Measurements from ENCODE around the gene FOXA1. TPM values are rescaled to one million over a fixed set of nuclear protein-coding genes. Genes with fewer than 3 reads are reported as not detected.

The FOXA1 gene
- total and polyA plus RNA-seq, 9 of the 15 experiments (the other 6 are each of a cell fraction or from before 2014, with no cell fraction given) = 0.20 to 3.0 (median 1.3) TPM

DNA sequence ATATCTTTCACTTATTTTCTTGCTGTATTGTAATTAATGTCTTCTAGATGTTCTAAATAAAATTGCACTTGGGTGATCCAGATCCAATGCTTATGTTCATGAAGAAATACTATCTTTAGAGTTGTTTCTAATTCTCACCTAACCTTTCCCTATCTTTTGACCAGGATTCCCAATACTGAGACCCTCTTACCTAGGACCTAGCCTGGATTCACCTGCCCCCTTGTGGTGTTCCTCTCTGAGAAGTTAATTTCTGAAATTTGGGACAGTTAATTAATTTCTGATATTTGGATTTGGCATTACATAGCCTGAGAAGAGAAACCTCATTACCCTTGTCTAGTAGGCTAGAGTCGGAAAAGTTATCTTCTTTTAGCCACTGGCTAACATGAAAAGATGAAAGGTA is 29.5 kb downstream of the FOXA1 start (continued):
- TF ChIP-seq ADNP (tag; IDR thresholded peaks at IDR 0.05) = no peak
- TF ChIP-seq ATF7 (IDR thresholded peaks at IDR 0.05) = no peak
- no peak for TF ChIP-seq SRF (CRISPR knock-in tag; IDR thresholded peaks at IDR 0.05)
- TF ChIP-seq SLC30A9 (CRISPR knock-in tag; IDR thresholded peaks at IDR 0.05) = no peak
- TF ChIP-seq, protein P1, sequence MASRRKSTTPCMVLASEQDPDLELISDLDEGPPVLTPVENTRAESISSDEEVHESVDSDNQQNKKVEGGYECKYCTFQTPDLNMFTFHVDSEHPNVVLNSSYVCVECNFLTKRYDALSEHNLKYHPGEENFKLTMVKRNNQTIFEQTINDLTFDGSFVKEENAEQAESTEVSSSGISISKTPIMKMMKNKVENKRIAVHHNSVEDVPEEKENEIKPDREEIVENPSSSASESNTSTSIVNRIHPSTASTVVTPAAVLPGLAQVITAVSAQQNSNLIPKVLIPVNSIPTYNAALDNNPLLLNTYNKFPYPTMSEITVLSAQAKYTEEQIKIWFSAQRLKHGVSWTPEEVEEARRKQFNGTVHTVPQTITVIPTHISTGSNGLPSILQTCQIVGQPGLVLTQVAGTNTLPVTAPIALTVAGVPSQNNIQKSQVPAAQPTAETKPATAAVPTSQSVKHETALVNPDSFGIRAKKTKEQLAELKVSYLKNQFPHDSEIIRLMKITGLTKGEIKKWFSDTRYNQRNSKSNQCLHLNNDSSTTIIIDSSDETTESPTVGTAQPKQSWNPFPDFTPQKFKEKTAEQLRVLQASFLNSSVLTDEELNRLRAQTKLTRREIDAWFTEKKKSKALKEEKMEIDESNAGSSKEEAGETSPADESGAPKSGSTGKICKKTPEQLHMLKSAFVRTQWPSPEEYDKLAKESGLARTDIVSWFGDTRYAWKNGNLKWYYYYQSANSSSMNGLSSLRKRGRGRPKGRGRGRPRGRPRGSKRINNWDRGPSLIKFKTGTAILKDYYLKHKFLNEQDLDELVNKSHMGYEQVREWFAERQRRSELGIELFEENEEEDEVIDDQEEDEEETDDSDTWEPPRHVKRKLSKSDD (conservative IDR thresholded peaks at IDR 0.05; ENCODE audit: low read length) = no peak
- no peak for TF ChIP-seq KAT2B (IDR thresholded peaks at IDR 0.05; ENCODE audit: low read depth, low read length)
- TF ChIP-seq ELF1 (tag; IDR thresholded peaks at IDR 0.05) = no peak

DNA sequence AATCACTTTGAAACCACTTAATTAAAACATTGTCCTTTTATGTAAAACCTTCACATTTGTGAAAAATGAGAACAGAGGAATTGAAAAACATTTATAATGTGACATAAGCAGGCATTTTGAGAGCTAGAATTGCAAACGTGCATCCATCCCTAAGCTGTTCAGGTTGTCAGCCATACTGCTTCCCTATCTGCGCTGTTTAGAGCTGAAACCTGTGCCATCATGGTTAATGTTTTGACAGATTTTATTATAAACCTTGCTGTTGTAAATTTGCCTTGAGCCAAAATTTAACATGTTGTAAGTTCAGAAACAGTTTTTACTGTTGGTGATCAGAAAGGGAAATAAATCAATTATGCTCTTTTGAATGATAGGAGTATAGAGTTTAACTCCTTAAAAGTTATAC is 31.9 kb downstream of the FOXA1 start:
- FAIRE-seq = no peak

More for the DNA sequence above, 31.9 kb downstream of the FOXA1 start:
- ChIA-PET CTCF (ENCODE audit: low intra/inter-chr PET ratio) (no interaction called here), POLR2A (no interaction called here)
- DNase-seq (ENCODE audit: extremely low read depth in 1 of 4, low spot score in 3 of 4) (no peak), ATAC-seq (no peak)
- H2AFZ ChIP-seq (ENCODE audit: low read depth, low read length) = no peak overlapping the region
- no peaks in the 10 kb centered on the region for H3K36me3 ChIP-seq (ENCODE audit: control insufficient read depth, insufficient read depth, low read length)
- no peak overlapping the region for H3K4me3 ChIP-seq
- no peaks in the 10 kb centered on the region for H3K9me3 ChIP-seq (replicated peaks; ENCODE audit: control insufficient read depth, insufficient read depth, low read depth, low read length)
- H3K4me1 ChIP-seq (replicated peaks in 1 of 2; ENCODE audit: control insufficient read depth in 2 of 2, insufficient read depth in 2 of 2, low read length in 2 of 2) = no peaks in the 10 kb centered on the region
- in situ Hi-C loops (cut with MboI) (no loop called here), intact Hi-C loops (cut with micrococcal nuclease) (no loop called here)
- H3K4me2 ChIP-seq (ENCODE audit: insufficient read depth, low read length) = no peak overlapping the region
- WGBS (ENCODE audit: insufficient coverage, low coverage, missing lambda C conversion rate) = 18% methylated on average over 2 of the region's 2 CpGs
- no peaks in the 10 kb centered on the region for H3K27me3 ChIP-seq (ENCODE audit: control insufficient read depth in 2 of 2, insufficient read depth in 2 of 2, low read length in 2 of 2)
- no peak overlapping the region for H3K9ac ChIP-seq (ENCODE audit: insufficient read depth in 1 of 2, low read depth in 2 of 2, low read length in 2 of 2)
- H4K20me1 ChIP-seq (replicated peaks; ENCODE audit: control insufficient read depth, insufficient read depth, low read length) = no peaks in the 10 kb centered on the region
- H3K27ac ChIP-seq (ENCODE audit: extremely low read depth, low read depth, low read length) = no peak overlapping the region
- BruUV-seq (replicated peaks) = no TSS peak
- no peaks in the 10 kb centered on the region for H3K79me2 ChIP-seq (ENCODE audit: control insufficient read depth, insufficient read depth, low read length)
- TF ChIP-seq ILK (tag; IDR thresholded peaks at IDR 0.05; ENCODE audit: borderline replicate concordance, low read depth) (no peak), ERF (CRISPR knock-in tag; IDR thresholded peaks at IDR 0.05) (no peak), HDAC6 (IDR thresholded peaks at IDR 0.05; ENCODE audit: low read depth, low read length) (no peak), ZNF143 (CRISPR knock-in tag; IDR thresholded peaks at IDR 0.05) (no peak), NUFIP1 (IDR thresholded peaks at IDR 0.05; ENCODE audit: partially characterized antibody) (no peak), ZFP1 (CRISPR knock-in tag; IDR thresholded peaks at IDR 0.05) (no peak), RBM15 (IDR thresholded peaks at IDR 0.05; ENCODE audit: insufficient read depth, low read length) (no peak), DDX20 (tag; IDR thresholded peaks at IDR 0.05; ENCODE audit: low read depth) (no peak)
- TF ChIP-seq, protein P2, sequence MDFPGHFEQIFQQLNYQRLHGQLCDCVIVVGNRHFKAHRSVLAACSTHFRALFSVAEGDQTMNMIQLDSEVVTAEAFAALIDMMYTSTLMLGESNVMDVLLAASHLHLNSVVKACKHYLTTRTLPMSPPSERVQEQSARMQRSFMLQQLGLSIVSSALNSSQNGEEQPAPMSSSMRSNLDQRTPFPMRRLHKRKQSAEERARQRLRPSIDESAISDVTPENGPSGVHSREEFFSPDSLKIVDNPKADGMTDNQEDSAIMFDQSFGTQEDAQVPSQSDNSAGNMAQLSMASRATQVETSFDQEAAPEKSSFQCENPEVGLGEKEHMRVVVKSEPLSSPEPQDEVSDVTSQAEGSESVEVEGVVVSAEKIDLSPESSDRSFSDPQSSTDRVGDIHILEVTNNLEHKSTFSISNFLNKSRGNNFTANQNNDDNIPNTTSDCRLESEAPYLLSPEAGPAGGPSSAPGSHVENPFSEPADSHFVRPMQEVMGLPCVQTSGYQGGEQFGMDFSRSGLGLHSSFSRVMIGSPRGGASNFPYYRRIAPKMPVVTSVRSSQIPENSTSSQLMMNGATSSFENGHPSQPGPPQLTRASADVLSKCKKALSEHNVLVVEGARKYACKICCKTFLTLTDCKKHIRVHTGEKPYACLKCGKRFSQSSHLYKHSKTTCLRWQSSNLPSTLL (IDR thresholded peaks at IDR 0.05) = no peak
- no peaks in the 10 kb centered on the region for H3K9me1 ChIP-seq (ENCODE audit: control insufficient read depth, insufficient read depth, low read length)
